ENCODE measurements around the gene SNTB2.

GRCh38 chr16:69180011-69180338, 7.0 kb upstream of the SNTB2 start:
- TF ChIP-seq EZH2 (IDR thresholded peaks at IDR 0.05) (no peak), POLR2AphosphoS5 (IDR thresholded peaks at IDR 0.05; ENCODE audit: borderline replicate concordance, low read depth, low read length) (no peak), FOXP2 (optimal IDR thresholded peaks at IDR 0.05; ENCODE audit: control extremely low read depth, extremely low read length, insufficient read depth) (no peak)
